HEK293T (cell line): Measurements from ENCODE around the gene CAMK1D.

ENCODE experiments used
- ARNT ChIP-seq: fragments of 450-650 bp; IDR thresholded peaks from 2 replicates; pipeline ENCODE4 v1.6.1; 2017; ENCODE audit warnings: mild to moderate bottlenecking
- BHLHE40 ChIP-seq: fragments of 450-650 bp; IDR thresholded peaks from 2 replicates; pipeline ENCODE4 v1.6.1; 2016; ENCODE audit warnings: mild to moderate bottlenecking, moderate library complexity, borderline replicate concordance
- ELF4 ChIP-seq: fragments of 450-650 bp; IDR thresholded peaks from 2 replicates; pipeline ENCODE4 v1.6.1; 2017; ENCODE audit warnings: antibody characterized with exemption
- FOXM1 ChIP-seq: fragments of 450-650 bp; IDR thresholded peaks from 2 replicates; pipeline ENCODE4 v1.6.1; 2017; ENCODE audit warnings: mild to moderate bottlenecking, borderline replicate concordance
- TARDBP ChIP-seq: fragments of 450-650 bp; IDR thresholded peaks from 2 replicates; pipeline ENCODE4 v1.6.1; 2016
- ZNF384 ChIP-seq: fragments of 450-650 bp; IDR thresholded peaks from 2 replicates; pipeline ENCODE4 v1.6.1; 2016

- TF ChIP-seq FOXM1 (no peak), ELF4 (no peak), TARDBP (no peak), ZNF384 (no peak), ARNT (no peak), BHLHE40 (no peak)
Measured at GRCh38 chr10:12868229-12868628, 518.9 kb downstream of the CAMK1D start.
